ENCODE measurements around the gene CBX8.

- no peak for TF ChIP-seq REST (IDR thresholded peaks at IDR 0.05; ENCODE audit: borderline replicate concordance in 1 of 2, low read depth in 1 of 2, low read length in 2 of 2)
- no peak for TF ChIP-seq ZBTB8A (CRISPR knock-in tag; IDR thresholded peaks at IDR 0.05; ENCODE audit: borderline replicate concordance, low read depth)
- TF ChIP-seq HIVEP1 (CRISPR knock-in tag; IDR thresholded peaks at IDR 0.05): no peak
- TF ChIP-seq E2F1 (CRISPR knock-in tag; IDR thresholded peaks at IDR 0.05): no peak
Observed at GRCh38 chr17:79785017-79785899, 11.6 kb downstream of the CBX8 start.

Measured in HepG2 (cell line).